ENCODE measurements around the gene PSMG3.

The PSMG3 gene

GRCh38 chr7:1530946-1531262 is 38.9 kb downstream of the PSMG3 start:
- TF ChIP-seq, protein P1, sequence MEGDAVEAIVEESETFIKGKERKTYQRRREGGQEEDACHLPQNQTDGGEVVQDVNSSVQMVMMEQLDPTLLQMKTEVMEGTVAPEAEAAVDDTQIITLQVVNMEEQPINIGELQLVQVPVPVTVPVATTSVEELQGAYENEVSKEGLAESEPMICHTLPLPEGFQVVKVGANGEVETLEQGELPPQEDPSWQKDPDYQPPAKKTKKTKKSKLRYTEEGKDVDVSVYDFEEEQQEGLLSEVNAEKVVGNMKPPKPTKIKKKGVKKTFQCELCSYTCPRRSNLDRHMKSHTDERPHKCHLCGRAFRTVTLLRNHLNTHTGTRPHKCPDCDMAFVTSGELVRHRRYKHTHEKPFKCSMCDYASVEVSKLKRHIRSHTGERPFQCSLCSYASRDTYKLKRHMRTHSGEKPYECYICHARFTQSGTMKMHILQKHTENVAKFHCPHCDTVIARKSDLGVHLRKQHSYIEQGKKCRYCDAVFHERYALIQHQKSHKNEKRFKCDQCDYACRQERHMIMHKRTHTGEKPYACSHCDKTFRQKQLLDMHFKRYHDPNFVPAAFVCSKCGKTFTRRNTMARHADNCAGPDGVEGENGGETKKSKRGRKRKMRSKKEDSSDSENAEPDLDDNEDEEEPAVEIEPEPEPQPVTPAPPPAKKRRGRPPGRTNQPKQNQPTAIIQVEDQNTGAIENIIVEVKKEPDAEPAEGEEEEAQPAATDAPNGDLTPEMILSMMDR (IDR thresholded peaks at IDR 0.05; ENCODE audit: low read depth, low read length), result no peak
- DNase-seq (ENCODE audit: extremely low read depth, low read depth), result no peak

DNA sequence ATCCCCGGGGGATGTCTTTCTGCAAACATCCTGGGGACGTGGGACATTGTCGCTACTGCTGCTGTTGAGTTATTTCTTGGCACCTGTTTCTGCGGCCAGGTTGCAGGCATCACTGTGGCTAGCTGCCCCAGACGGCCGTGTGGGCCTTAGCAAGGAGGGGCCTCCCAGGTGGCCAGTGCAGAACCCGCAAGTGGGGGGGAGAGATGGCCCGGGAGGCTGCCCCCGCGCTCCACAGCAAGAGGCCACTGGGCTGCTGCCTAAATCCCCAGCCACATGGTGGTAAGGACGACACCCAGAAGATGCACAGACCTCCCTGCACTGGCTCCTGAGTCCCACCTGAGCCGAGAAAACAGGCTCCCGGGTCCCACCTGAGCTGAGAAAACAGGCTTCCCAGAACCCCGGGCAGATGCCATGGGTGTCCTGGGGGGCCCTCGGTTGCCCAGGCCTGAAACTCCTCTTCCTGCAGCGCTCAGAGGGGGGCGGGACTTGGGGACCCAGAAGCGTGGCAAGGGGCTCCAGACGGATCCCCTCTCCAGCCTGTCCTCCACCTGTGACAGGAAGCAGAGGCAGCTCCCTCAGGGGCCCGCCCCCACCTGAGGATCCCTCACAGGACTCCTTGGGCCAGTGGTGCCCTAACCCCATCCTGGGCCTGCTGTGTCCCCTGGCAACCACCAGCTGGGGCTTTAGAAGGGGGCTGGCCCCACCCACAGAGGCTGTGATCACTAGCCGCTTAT is 40.3 kb downstream of the PSMG3 start:
- TF ChIP-seq, protein P1 (IDR thresholded peaks at IDR 0.05; ENCODE audit: low read depth, low read length), result no peak

DNA sequence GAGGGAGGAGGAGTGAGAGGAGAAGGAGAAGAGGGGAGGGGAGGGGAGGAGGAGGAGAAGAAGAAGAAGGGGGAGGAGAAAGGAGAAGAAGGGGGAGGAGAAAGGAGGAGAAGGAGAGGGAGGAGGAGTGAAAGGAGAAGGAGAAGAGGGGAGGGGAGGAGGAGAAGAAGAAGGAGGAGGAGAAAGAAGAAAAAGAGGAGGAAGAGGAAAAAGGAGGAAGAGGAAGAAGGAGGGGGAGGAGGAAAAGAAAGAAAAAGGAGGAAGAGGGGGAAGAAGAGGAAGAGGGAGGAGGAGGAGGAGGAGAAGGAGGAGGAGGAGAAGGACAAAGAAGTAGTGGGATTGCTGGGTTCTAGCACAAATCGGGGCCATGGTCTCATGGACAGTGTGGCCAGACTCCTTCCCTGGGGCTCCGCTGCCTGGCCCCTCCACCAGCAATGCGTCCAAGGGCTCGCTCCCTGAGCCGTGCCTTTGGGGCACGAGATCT is 43.5 kb downstream of the PSMG3 start:
- TF ChIP-seq, protein P1 (IDR thresholded peaks at IDR 0.05; ENCODE audit: low read depth, low read length), result no peak
- DNase-seq (ENCODE audit: extremely low read depth, low read depth), result no peak

More for the DNA sequence above, 40.3 kb downstream of the PSMG3 start:
- no peak for DNase-seq (ENCODE audit: extremely low read depth, low read depth)

- DNase-seq (ENCODE audit: extremely low read depth, low read depth), result no peak
- TF ChIP-seq, protein P1 (IDR thresholded peaks at IDR 0.05; ENCODE audit: low read depth, low read length), result no peak
Measured at GRCh38 chr7:1525409-1525808, 44.4 kb downstream of the PSMG3 start.

DNA sequence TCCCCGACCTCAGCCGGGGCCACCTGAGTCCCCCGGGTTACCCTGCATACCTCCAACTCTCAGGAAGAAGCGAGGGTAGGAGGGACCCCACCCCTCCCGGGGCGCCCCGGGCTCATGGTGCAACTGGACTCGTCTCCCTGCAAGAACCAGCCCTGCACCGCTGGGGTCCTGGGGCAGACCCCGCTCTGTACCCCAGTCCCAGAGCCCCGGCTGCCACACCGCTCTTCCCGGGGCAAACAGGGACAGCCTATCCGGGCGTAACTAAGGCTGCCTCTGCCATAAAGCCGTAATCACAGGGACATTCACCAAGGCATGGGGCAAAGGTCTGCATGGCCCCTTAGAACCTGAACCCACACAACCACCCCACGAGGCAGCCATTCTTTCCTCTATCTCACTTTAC is 46.0 kb downstream of the PSMG3 start:
- DNase-seq (ENCODE audit: extremely low read depth, low read depth), result no peak
- TF ChIP-seq, protein P1 (IDR thresholded peaks at IDR 0.05; ENCODE audit: low read depth, low read length), result no peak

DNA sequence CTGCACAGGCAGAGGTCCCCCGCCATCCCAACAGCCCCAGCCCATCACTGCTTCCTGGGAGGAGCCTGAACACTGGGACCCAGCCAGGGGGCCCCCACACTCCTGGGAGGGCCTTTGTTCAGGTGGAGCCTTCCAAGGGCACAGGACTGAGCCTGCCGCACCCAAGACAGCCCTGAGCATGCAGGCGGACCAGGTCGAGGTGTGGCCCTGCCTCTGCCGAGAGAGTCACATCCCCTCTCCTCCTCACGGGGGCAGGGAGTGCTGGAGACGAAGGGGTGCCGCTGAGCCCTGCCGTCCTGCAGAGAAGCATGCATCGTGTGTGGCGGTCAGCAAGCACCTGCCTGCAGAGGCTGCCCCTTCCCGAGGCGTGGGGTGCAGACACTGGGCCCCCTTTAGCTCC is 46.6 kb downstream of the PSMG3 start:
- TF ChIP-seq, protein P1 (IDR thresholded peaks at IDR 0.05; ENCODE audit: low read depth, low read length), result no peak
- no peak for DNase-seq (ENCODE audit: extremely low read depth, low read depth)

- DNase-seq (ENCODE audit: extremely low read depth, low read depth), result no peak
- TF ChIP-seq, protein P1 (IDR thresholded peaks at IDR 0.05; ENCODE audit: low read depth, low read length), result no peak
Measured at GRCh38 chr7:1521456-1521855, 48.4 kb downstream of the PSMG3 start.
